H1 (cell line): ENCODE measurements around the gene OXNAD1. TPM values are rescaled to one million over a fixed set of nuclear protein-coding genes. Genes with fewer than 3 reads are reported as not detected.

Source experiments
- CTCF ChIA-PET: fragments of 300-600 bp; sonication (Branson Sonifier 250); formaldehyde crosslinking; loops from one replicate; lab custom pipeline; 2021; ENCODE audit not compliant: partially characterized antibody; lab: Charles Lee
- POLR2A ChIA-PET: fragments of 300-600 bp; sonication (Branson Sonifier 250); formaldehyde crosslinking; loops from one replicate; lab custom pipeline; 2021; ENCODE audit warnings: inconsistent platforms; ENCODE audit not compliant: partially characterized antibody; lab: Charles Lee
- DNase-seq, 2 experiments: peaks; one replicate each; pipeline versions ENCODE4 v3.0.0 to v3.0.0-alpha.2; 2010 to 2022; ENCODE audit warnings: low spot score in 2 of 2, low read depth in 1 of 2, mixed read lengths in 1 of 2
- FAIRE-seq: peaks from 2 replicates; lab custom pipeline; 2011; peaks lifted over from hg19 to GRCh38; lab: Jason Lieb, UNC
- H2AFZ ChIP-seq: 2 replicates; pipeline ENCODE4 v1.8.1; 2012; ENCODE audit warnings: low read length, inconsistent platforms
- H2AK5ac ChIP-seq: 2 replicates; pipeline ENCODE4 v1.6.1; 2013; ENCODE audit warnings: low read depth, low read length
- H2BK120ac ChIP-seq: replicated peaks from 2 replicates; pipeline ENCODE3; 2013; ENCODE audit warnings: low read depth, low read length, inconsistent platforms
- H2BK12ac ChIP-seq: 2 replicates; pipeline ENCODE4 v1.6.1; 2013; ENCODE audit warnings: low read depth, low read length
- H2BK15ac ChIP-seq: 2 replicates; pipeline ENCODE4 v1.6.1; 2013; ENCODE audit warnings: low read length
- H2BK20ac ChIP-seq: 2 replicates; pipeline ENCODE4 v1.6.1; 2013; ENCODE audit warnings: low read length
- H2BK5ac ChIP-seq: 2 replicates; pipeline ENCODE4 v1.6.1; 2013; ENCODE audit warnings: low read depth, low read length
- H3K14ac ChIP-seq: 2 replicates; pipeline ENCODE4 v1.6.1; 2013; ENCODE audit warnings: inconsistent platforms; ENCODE audit not compliant: insufficient read length
- H3K18ac ChIP-seq: 2 replicates; pipeline ENCODE4 v1.6.1; 2013; ENCODE audit warnings: low read length; ENCODE audit errors: extremely low read depth
- H3K23ac ChIP-seq: 2 replicates; pipeline ENCODE4 v1.6.1; 2013; ENCODE audit warnings: inconsistent platforms; ENCODE audit not compliant: insufficient read length
- H3K23me2 ChIP-seq: 2 replicates; pipeline ENCODE4 v1.6.1; 2013; ENCODE audit warnings: low read depth, low read length
- H3K27ac ChIP-seq: 2 replicates; pipeline ENCODE4 v1.6.1; 2011; ENCODE audit warnings: low read depth, low read length, inconsistent platforms
- H3K27me3 ChIP-seq, 4 experiments: replicated peaks in 1 of 4; 1 replicate in 1 of 4; 2 replicates in 3 of 4; pipeline versions ENCODE4 v1.6.1 to v1.8.1; 2011 to 2013; ENCODE audit warnings: low read length in 3 of 4, mild to moderate bottlenecking in 3 of 4, inconsistent platforms in 2 of 4, mixed read lengths in 2 of 4, moderate library complexity in 1 of 4; ENCODE audit not compliant: control insufficient read depth in 3 of 4, insufficient read depth in 3 of 4; ENCODE audit errors: extremely low read depth in 1 of 4
- H3K36me3 ChIP-seq, 4 experiments: 2 replicates each; pipeline versions ENCODE4 v1.6.1 to v1.8.1; 2011 to 2013; ENCODE audit warnings: mild to moderate bottlenecking in 4 of 4, low read length in 3 of 4, moderate library complexity in 2 of 4, control low read depth in 1 of 4, inconsistent platforms in 1 of 4; ENCODE audit not compliant: insufficient read depth in 4 of 4, control insufficient read depth in 2 of 4
- H3K4ac ChIP-seq: replicated peaks from 2 replicates; pipeline ENCODE3; 2013; ENCODE audit warnings: low read length, low read depth, mixed read lengths, inconsistent platforms; ENCODE audit not compliant: insufficient read length
- H3K4me1 ChIP-seq, 4 experiments: replicated peaks in 1 of 4; 1 replicate in 1 of 4; 2 replicates in 3 of 4; pipeline versions ENCODE4 v1.6.1 to v1.8.1; 2011 to 2013; ENCODE audit warnings: low read length in 3 of 4, inconsistent platforms in 2 of 4, mixed read lengths in 1 of 4; ENCODE audit not compliant: insufficient read depth in 4 of 4, control insufficient read depth in 3 of 4
- H3K4me2 ChIP-seq, 2 experiments: 2 replicates each; pipeline versions ENCODE4 v1.6.1 to v1.8.1; 2011 to 2013; ENCODE audit warnings: low read depth in 2 of 2, low read length in 2 of 2, control low read depth in 1 of 2, inconsistent platforms in 1 of 2, mild to moderate bottlenecking in 1 of 2; ENCODE audit not compliant: insufficient read depth in 1 of 2
- H3K4me3 ChIP-seq, 4 experiments: fragments of 200-600, 300-600 bp in 1 of 4; sonication (generic), shearing (Covaris generic), sonication (Bioruptor Twin) in 1 of 4; 2 replicates each; pipeline versions ENCODE4 v1.5.1 to v1.8.1; 2011 to 2016; ENCODE audit warnings: low read length in 4 of 4, low read depth in 3 of 4, control low read depth in 2 of 4, inconsistent platforms in 2 of 4, mild to moderate bottlenecking in 2 of 4, mixed read lengths in 1 of 4, moderate library complexity in 1 of 4; ENCODE audit not compliant: insufficient read depth in 2 of 4; ENCODE audit errors: extremely low read depth in 1 of 4
- H3K56ac ChIP-seq: replicated peaks from 2 replicates; pipeline ENCODE3; 2013; ENCODE audit warnings: low read depth, mild to moderate bottlenecking, mixed read lengths, low read length, inconsistent platforms; ENCODE audit not compliant: insufficient read length
- H3K79me1 ChIP-seq: 2 replicates; pipeline ENCODE4 v1.6.1; 2013; ENCODE audit warnings: low read depth, low read length, control low read depth
- H3K79me2 ChIP-seq, 2 experiments: 2 replicates each; pipeline versions ENCODE4 v1.6.1 to v1.8.1; 2012 to 2013; ENCODE audit warnings: low read length in 2 of 2, mild to moderate bottlenecking in 2 of 2, inconsistent platforms in 1 of 2; ENCODE audit not compliant: insufficient read depth in 2 of 2, control insufficient read depth in 1 of 2
- H3K9ac ChIP-seq, 4 experiments: replicated peaks in 1 of 4; 1 replicate in 1 of 4; 2 replicates in 3 of 4; pipeline versions ENCODE4 v1.6.1 to v1.8.1; 2011 to 2013; ENCODE audit warnings: low read depth in 3 of 4, low read length in 3 of 4, control low read depth in 2 of 4, mild to moderate bottlenecking in 2 of 4, moderate library complexity in 2 of 4, inconsistent platforms in 1 of 4; ENCODE audit errors: extremely low read depth in 1 of 4
- H3K9me3 ChIP-seq, 2 experiments: 2 replicates each; pipeline versions ENCODE4 v1.6.1 to v1.8.1; 2012 to 2013; ENCODE audit warnings: mild to moderate bottlenecking in 2 of 2, moderate library complexity in 2 of 2, control low read depth in 1 of 2, inconsistent platforms in 1 of 2, low read depth in 1 of 2, low read length in 1 of 2, mixed read lengths in 1 of 2; ENCODE audit not compliant: insufficient read depth in 2 of 2
- H4K20me1 ChIP-seq, 2 experiments: replicated peaks in 1 of 2; 2 replicates each; pipeline versions ENCODE3 to v1.8.1; 2011 to 2013; ENCODE audit warnings: inconsistent platforms in 2 of 2, low read length in 2 of 2, mild to moderate bottlenecking in 1 of 2; ENCODE audit not compliant: insufficient read depth in 2 of 2, control insufficient read depth in 1 of 2
- H4K5ac ChIP-seq: 2 replicates; pipeline ENCODE4 v1.6.1; 2013; ENCODE audit warnings: low read length, low read depth, mixed read lengths, inconsistent platforms; ENCODE audit not compliant: insufficient read length
- H4K8ac ChIP-seq: 2 replicates; pipeline ENCODE4 v1.8.0; 2013; ENCODE audit warnings: mild to moderate bottlenecking, moderate library complexity, low read length, inconsistent platforms; ENCODE audit not compliant: insufficient read depth; ENCODE audit errors: extremely low read depth
- H4K91ac ChIP-seq: replicated peaks from 2 replicates; pipeline ENCODE3; 2013; ENCODE audit warnings: low read length, mixed read lengths, inconsistent platforms; ENCODE audit not compliant: insufficient read length
- ASH2L ChIP-seq: fragments of 200-600, 300-600 bp; sonication (generic); IDR thresholded peaks from one replicate; pipeline ENCODE4 v1.7.1; 2017; ENCODE audit warnings: low read length
- HDAC2 ChIP-seq, 2 experiments: fragments of 300-600 bp in 1 of 2; sonication (generic) in 1 of 2; IDR thresholded peaks; 2 replicates each; pipeline ENCODE4 v1.6.1; 2011 to 2012; ENCODE audit warnings: low read depth in 2 of 2, low read length in 2 of 2, mild to moderate bottlenecking in 2 of 2, moderate library complexity in 2 of 2, borderline replicate concordance in 1 of 2, inconsistent platforms in 1 of 2
- KDM1A ChIP-seq: fragments of 200-600, 300-600 bp; sonication (generic); IDR thresholded peaks from 2 replicates; pipeline ENCODE4 v1.7.1; 2016; ENCODE audit warnings: mild to moderate bottlenecking, low read length, borderline replicate concordance
- MAFK ChIP-seq: IDR thresholded peaks from 2 replicates; pipeline ENCODE4 v1.6.1; 2012; ENCODE audit warnings: low read depth, mild to moderate bottlenecking, improper control_type of control experiment, low read length
- POLR2AphosphoS5 ChIP-seq: IDR thresholded peaks from 2 replicates; pipeline ENCODE4 v1.6.1; 2011; ENCODE audit warnings: low read depth, low read length
- SAP30 ChIP-seq: fragments of 300-600 bp; sonication (generic); IDR thresholded peaks from 2 replicates; pipeline ENCODE4 v1.7.1; 2012; ENCODE audit warnings: low read length, moderate library complexity, mild to moderate bottlenecking, inconsistent platforms; ENCODE audit not compliant: insufficient read depth, insufficient replicate concordance
- SIRT6 ChIP-seq: IDR thresholded peaks from one replicate; pipeline ENCODE4 v1.7.1; 2012; ENCODE audit warnings: low read length, inconsistent platforms
- SIX5 ChIP-seq: IDR thresholded peaks from 2 replicates; pipeline ENCODE4 v1.6.1; 2011; ENCODE audit warnings: mild to moderate bottlenecking, low read depth, low read length
- WGBS, 2 experiments: shearing (Covaris generic) in 1 of 2; methylation state at CpG; one replicate each; pipeline versions ENCODE4 v1.1.6 to v1.1.7; 2013 to 2015; ENCODE audit warnings: low lambda C conversion rate in 2 of 2, mixed read lengths in 2 of 2, inconsistent platforms in 1 of 2, low coverage in 1 of 2, missing lambda C conversion rate in 1 of 2; ENCODE audit not compliant: insufficient replicate concordance in 2 of 2, insufficient coverage in 1 of 2, insufficient read length in 1 of 2; ENCODE audit errors: extremely low coverage in 1 of 2, missing lambda C conversion rate in 1 of 2; 5-methylcytosine and 5-hydroxymethylcytosine counted together
- polyA plus RNA-seq, 7 experiments: library from polyadenylated mRNA; depleted of rRNA in 3 of 7; stranded (reverse) in 5 of 7; unstranded in 2 of 7; fragments of >200 nt in 5 of 7; fragments of 200-250 nt in 2 of 7; gene quantifications; 1 replicate in 5 of 7; 2 replicates in 1 of 7; 4 replicates in 1 of 7; pipeline versions ENCODE4 v1.2.1 to v1.2.3, GENCODE V29; 2011 to 2013; ENCODE audit warnings: missing spikeins in 2 of 7, mixed read lengths in 2 of 7
- total RNA-seq: library from RNA; stranded (reverse); fragmentation: NEBNext Ultra II Directional; extraction: Animal tissue kit (Norgen Biotek cat#: 25700); gene quantifications from 2 replicates; pipeline ENCODE4 v1.2.1, GENCODE V29; 2021

The OXNAD1 gene
- total and polyA plus RNA-seq, 2 of the 8 experiments (the other 6 are each of a cell fraction or from before 2014, with no cell fraction given): 14.9 to 24.8 TPM

GRCh38 chr3:16297997-16298885 lies 33.2 kb downstream of the OXNAD1 start:
- 86% methylated on average over 9 of the region's 9 CpGs; no CpG with 5 or more reads in 1 of the 2 experiments for WGBS, 2 experiments
- CTCF ChIA-PET: interaction anchor here (0.7 to 1.0 kb wide), 6 partner anchors 8 to 220 kb away, joined by 3 to 4 read pairs (median 3); no protein-coding TSS in a partner anchor
- FAIRE-seq: no peak

More at GRCh38 chr3:16297997-16298885, 33.2 kb downstream of the OXNAD1 start:
- Histone ChIP-seq H3K4me2 (no peak overlapping the region), H4K8ac (no peak overlapping the region), H3K36me3 (peaks cover 0 to 33% (median 12%) of the 10 kb centered on the region in 4 experiments; a peak in 5 of 8 replicates), H4K91ac (no peak overlapping the region), H2BK5ac (no peak overlapping the region), H2BK120ac (no peak overlapping the region), H3K9ac (no peak overlapping the region), H3K4me3 (no peak overlapping the region), H3K4ac (no peak overlapping the region)
- no peak for TF ChIP-seq ASH2L
- no peak for TF ChIP-seq SIX5
- no peak for TF ChIP-seq SIRT6
- no peak for TF ChIP-seq POLR2AphosphoS5
- TF ChIP-seq MAFK: no peak
- no peak for TF ChIP-seq SAP30
- TF ChIP-seq KDM1A: no peak
- no peak for TF ChIP-seq HDAC2 (IDR thresholded peaks at IDR 0.05; ENCODE audit: borderline replicate concordance in 1 of 2, low read depth in 2 of 2, low read length in 2 of 2)
- TF ChIP-seq, all 59 proteins: peak for 0
- Histone ChIP-seq H3K56ac (no peak overlapping the region), H2BK20ac (no peak overlapping the region), H3K27me3 (no peaks in the 10 kb centered on the region), H4K20me1 (no peaks in the 10 kb centered on the region), H3K23ac (no peak overlapping the region), H2BK15ac (no peak overlapping the region), H2AK5ac (0 out of 2 replicates have a peak overlapping the region, but pooled peaks have one; percentile 2), H3K18ac (no peak overlapping the region), H3K79me2 (peaks cover 0 to 5% of the 10 kb centered on the region in 2 experiments; a peak in 1 of 4 replicates), H2AFZ (no peak overlapping the region), H3K14ac (no peak overlapping the region), H3K23me2 (no peaks in the 10 kb centered on the region), H3K79me1 (no peaks in the 10 kb centered on the region), H4K5ac (no peak overlapping the region), H3K9me3 (peaks cover 0 to 4% of the 10 kb centered on the region in 2 experiments; a peak in 1 of 4 replicates), H3K4me1 (peaks cover 7 to 23% (median 19%) of the 10 kb centered on the region in 4 experiments; a peak in 6 of 7 replicates), H2BK12ac (no peak overlapping the region), H3K27ac (no peak overlapping the region)
- no peak for DNase-seq
- POLR2A ChIA-PET: no interaction called here
